PC-9 (cell line): ENCODE measurements around the gene VIP. TPM values are rescaled to one million over a fixed set of nuclear protein-coding genes. Genes with fewer than 3 reads are reported as not detected.

Experiments used
- BruUV-seq: library from RNA; stranded (reverse); fragments of 400-500 nt; replicated peaks from 2 replicates; lab custom pipeline; 2021; lab: Mats Ljungman, UMichigan
- CTCF ChIA-PET: fragments of 300-600 bp; sonication (Branson Sonifier 250); formaldehyde crosslinking; loops from one replicate; lab custom pipeline; 2022; ENCODE audit warnings: antibody characterized with exemption; lab: Charles Lee
- POLR2A ChIA-PET: fragments of 300-600 bp; sonication (Branson Sonifier 250); formaldehyde crosslinking; loops from one replicate; lab custom pipeline; 2022; ENCODE audit warnings: antibody characterized with exemption; ENCODE audit not compliant: unreplicated experiment; lab: Charles Lee
- DNase-seq, 2 experiments: peaks; one replicate each; pipeline versions ENCODE4 v3.0.0 to v3.0.0-alpha.2; 2015 to 2022; ENCODE audit warnings: mixed read lengths in 1 of 2
- H2AFZ ChIP-seq: fragments of 200-600 bp; sonication (generic); 2 replicates; pipeline ENCODE4 v1.8.1; 2017; ENCODE audit warnings: antibody characterized with exemption
- H3F3A ChIP-seq: fragments of 200-600 bp; sonication (generic); 2 replicates; pipeline ENCODE4 v1.8.1; 2017; ENCODE audit warnings: antibody characterized with exemption, mild to moderate bottlenecking, low read depth; ENCODE audit not compliant: insufficient read depth
- H3K27ac ChIP-seq: fragments of 200-600 bp; sonication (generic); 2 replicates; pipeline ENCODE4 v1.6.1; 2016; ENCODE audit warnings: mixed run types
- H3K27me3 ChIP-seq: fragments of 200-600 bp; sonication (generic); 2 replicates; pipeline ENCODE4 v1.6.1; 2016; ENCODE audit warnings: low read depth, mixed run types; ENCODE audit not compliant: insufficient read depth
- H3K36me3 ChIP-seq: fragments of 200-600 bp; sonication (generic); 2 replicates; pipeline ENCODE4 v1.6.1; 2016; ENCODE audit warnings: low read depth, mixed run types
- H3K4me1 ChIP-seq: fragments of 200-600 bp; sonication (generic); replicated peaks from 2 replicates; pipeline ENCODE4 v1.6.1; 2016; ENCODE audit warnings: mixed run types; ENCODE audit not compliant: insufficient read depth
- H3K4me2 ChIP-seq: fragments of 200-600 bp; sonication (generic); 2 replicates; pipeline ENCODE4 v1.6.1; 2017; ENCODE audit warnings: mixed run types
- H3K4me3 ChIP-seq: fragments of 200-600 bp; sonication (generic); 2 replicates; pipeline ENCODE4 v1.6.1; 2016; ENCODE audit warnings: mixed run types
- H3K79me2 ChIP-seq: fragments of 200-600 bp; sonication (generic); 2 replicates; pipeline ENCODE4 v1.6.1; 2017; ENCODE audit warnings: low read depth, mixed run types
- H3K9me2 ChIP-seq: fragments of 200-600 bp; sonication (generic); 2 replicates; pipeline ENCODE4 v1.8.1; 2017; ENCODE audit warnings: mild to moderate bottlenecking; ENCODE audit not compliant: insufficient read depth
- H3K9me3 ChIP-seq: fragments of 200-600 bp; sonication (generic); 2 replicates; pipeline ENCODE4 v1.8.1; 2016; ENCODE audit warnings: low read depth; ENCODE audit not compliant: insufficient read depth
- H4K20me1 ChIP-seq: fragments of 200-600 bp; sonication (generic); 2 replicates; pipeline ENCODE4 v1.8.1; 2017; ENCODE audit not compliant: insufficient read depth
- EZH2 ChIP-seq: fragments of 200-600 bp; sonication (generic); IDR thresholded peaks from 2 replicates; pipeline ENCODE4 v1.8.0; 2017; ENCODE audit warnings: antibody characterized with exemption, low read depth
- intact Hi-C: fragments of 100-400 bp; cut with micrococcal nuclease; formaldehyde crosslinking; loops from one replicate; pipeline ENCODE4 v1.10.0; 2022; ENCODE audit not compliant: unreplicated experiment
- total RNA-seq: library from RNA; stranded (reverse); gene quantifications from 2 replicates; pipeline ENCODE4 v1.2.3, GENCODE V29; 2021
- TF ChIP-seq, protein P1 (sequence below): fragments of 200-600 bp; sonication (generic); conservative IDR thresholded peaks from 2 replicates; pipeline ENCODE4 v1.6.1; 2017; ENCODE audit warnings: mixed run types, antibody characterized with exemption, mild to moderate bottlenecking, moderate library complexity

VIP gene
- total RNA-seq, 1 experiment from 2014 or later = not detected

DNA sequence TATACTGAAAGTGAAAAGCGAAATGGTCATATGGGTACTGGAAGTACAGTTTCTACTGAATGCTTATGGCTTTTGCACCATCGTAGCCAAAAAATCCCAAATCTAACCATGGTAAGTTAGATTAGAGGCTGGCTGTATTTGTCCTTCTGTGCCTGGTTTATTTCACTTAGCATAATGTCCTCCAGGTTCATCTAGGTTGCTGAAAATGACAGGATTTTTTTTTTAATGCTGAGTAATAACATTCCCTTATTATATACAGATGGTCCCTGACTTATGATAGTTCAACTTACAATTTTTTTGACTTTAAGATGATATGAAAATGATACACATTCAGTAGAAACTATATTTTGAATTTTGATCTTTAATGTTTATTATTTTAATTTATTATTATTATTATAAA lies 45.3 kb upstream of the VIP start:
- Histone ChIP-seq H3K4me1 (no peaks in the 10 kb centered on the region), H3K36me3 (no peaks in the 10 kb centered on the region), H3K9me2 (no peaks in the 10 kb centered on the region), H3F3A (no peaks in the 10 kb centered on the region), H4K20me1 (no peaks in the 10 kb centered on the region), H3K79me2 (no peaks in the 10 kb centered on the region), H3K4me2 (no peak overlapping the region), H3K27ac (no peak overlapping the region), H3K4me3 (no peak overlapping the region), H3K9me3 (no peaks in the 10 kb centered on the region), H3K27me3 (no peaks in the 10 kb centered on the region), H2AFZ (0 out of 2 replicates have a peak overlapping the region, but pooled peaks have one; percentile 32)
- CTCF ChIA-PET = no interaction called here
- no TSS peak for BruUV-seq
- no peak for DNase-seq
- POLR2A ChIA-PET = no interaction called here
- intact Hi-C loops = no loop called here
- no peak for TF ChIP-seq EZH2

DNA sequence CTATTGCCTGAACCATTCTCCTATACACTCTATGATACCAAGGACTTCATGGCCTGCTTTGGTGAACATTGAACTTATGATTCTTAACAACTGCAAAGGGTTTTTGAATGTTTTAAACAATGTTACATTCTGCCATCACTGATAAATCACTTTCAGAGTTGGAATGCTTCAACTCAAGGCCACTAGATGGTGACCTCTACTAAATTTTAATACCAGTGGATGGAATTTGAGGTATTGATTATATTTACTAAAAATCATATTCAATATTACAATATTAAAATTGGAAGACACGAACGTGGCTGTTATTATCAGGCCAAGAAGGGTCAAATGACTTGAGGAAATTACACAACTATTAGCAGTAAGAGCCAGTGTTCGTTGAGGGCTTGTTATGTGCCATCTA lies 34.3 kb upstream of the VIP start:
- no peak overlapping the region for H3K4me2 ChIP-seq
- no TSS peak for BruUV-seq
- no peak overlapping the region for H2AFZ ChIP-seq
- H4K20me1 ChIP-seq = no peaks in the 10 kb centered on the region
- H3K36me3 ChIP-seq = no peaks in the 10 kb centered on the region
- POLR2A ChIA-PET = no interaction called here
- H3K9me2 ChIP-seq = no peaks in the 10 kb centered on the region
- no peaks in the 10 kb centered on the region for H3K27me3 ChIP-seq
- no peaks in the 10 kb centered on the region for H3K79me2 ChIP-seq
- no peaks in the 10 kb centered on the region for H3K4me1 ChIP-seq
- intact Hi-C loops = no loop called here
- no peaks in the 10 kb centered on the region for H3F3A ChIP-seq
- H3K9me3 ChIP-seq = no peaks in the 10 kb centered on the region
- TF ChIP-seq, protein P1, sequence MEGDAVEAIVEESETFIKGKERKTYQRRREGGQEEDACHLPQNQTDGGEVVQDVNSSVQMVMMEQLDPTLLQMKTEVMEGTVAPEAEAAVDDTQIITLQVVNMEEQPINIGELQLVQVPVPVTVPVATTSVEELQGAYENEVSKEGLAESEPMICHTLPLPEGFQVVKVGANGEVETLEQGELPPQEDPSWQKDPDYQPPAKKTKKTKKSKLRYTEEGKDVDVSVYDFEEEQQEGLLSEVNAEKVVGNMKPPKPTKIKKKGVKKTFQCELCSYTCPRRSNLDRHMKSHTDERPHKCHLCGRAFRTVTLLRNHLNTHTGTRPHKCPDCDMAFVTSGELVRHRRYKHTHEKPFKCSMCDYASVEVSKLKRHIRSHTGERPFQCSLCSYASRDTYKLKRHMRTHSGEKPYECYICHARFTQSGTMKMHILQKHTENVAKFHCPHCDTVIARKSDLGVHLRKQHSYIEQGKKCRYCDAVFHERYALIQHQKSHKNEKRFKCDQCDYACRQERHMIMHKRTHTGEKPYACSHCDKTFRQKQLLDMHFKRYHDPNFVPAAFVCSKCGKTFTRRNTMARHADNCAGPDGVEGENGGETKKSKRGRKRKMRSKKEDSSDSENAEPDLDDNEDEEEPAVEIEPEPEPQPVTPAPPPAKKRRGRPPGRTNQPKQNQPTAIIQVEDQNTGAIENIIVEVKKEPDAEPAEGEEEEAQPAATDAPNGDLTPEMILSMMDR = peak; percentile 41; the same call in 1 of the 2 replicates
- no peak for TF ChIP-seq EZH2
- no peak overlapping the region for H3K4me3 ChIP-seq
- CTCF ChIA-PET = no interaction called here
- no peak for DNase-seq
- no peak overlapping the region for H3K27ac ChIP-seq

DNA sequence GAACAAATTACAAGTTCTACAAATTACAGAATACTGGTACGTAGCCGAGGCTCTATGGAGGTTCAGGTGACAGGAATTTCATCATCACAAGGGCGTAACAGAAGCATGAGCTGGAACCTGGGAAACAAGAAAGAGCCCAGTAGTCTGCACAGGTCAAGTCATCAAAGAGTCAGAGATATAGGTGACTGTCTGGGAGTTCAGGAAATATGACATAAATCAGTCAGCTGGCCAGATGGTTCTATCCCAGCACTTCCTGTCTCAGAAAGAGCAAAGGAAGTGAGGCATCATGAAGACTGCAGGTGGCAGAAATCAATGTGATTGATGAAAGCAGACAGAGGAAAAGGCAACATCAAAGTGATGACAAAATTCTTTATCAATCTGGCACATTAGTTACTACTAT lies 29.6 kb upstream of the VIP start:
- H2AFZ ChIP-seq = no peak overlapping the region
- no peaks in the 10 kb centered on the region; the same call in 1 of the 2 replicates for H3K9me2 ChIP-seq
- no peaks in the 10 kb centered on the region for H3K36me3 ChIP-seq
- H3K9me3 ChIP-seq = no peaks in the 10 kb centered on the region
- DNase-seq = no peak
- H4K20me1 ChIP-seq = no peaks in the 10 kb centered on the region
- intact Hi-C loops = no loop called here
- no peaks in the 10 kb centered on the region for H3K4me1 ChIP-seq
- no peaks in the 10 kb centered on the region for H3K79me2 ChIP-seq
- no peak overlapping the region for H3K27ac ChIP-seq
- POLR2A ChIA-PET = no interaction called here
- no peak overlapping the region for H3K4me3 ChIP-seq
- no TSS peak for BruUV-seq
- no peak overlapping the region for H3K4me2 ChIP-seq
- no peaks in the 10 kb centered on the region for H3F3A ChIP-seq
- no peaks in the 10 kb centered on the region for H3K27me3 ChIP-seq
- TF ChIP-seq EZH2 = no peak
- TF ChIP-seq, protein P1 = no peak
- CTCF ChIA-PET = no interaction called here

DNA sequence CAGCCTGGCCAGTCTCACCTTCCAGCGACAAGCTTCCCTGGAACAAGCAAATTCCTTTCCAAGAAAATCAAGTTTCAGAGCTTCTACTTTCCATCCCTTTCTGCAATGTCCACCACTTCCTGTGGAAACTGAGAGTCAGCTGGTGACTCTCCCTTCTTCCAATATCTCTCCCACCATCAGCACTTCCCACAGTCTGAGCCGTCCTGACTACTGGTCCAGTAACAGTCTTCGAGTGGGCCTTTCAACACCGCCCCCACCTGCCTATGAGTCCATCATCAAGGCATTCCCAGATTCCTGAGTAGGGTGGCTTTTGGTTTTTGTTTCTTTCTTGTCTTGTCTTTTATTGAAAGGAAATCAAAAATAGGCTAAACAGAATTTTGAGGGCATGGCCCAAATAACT lies 28.6 kb upstream of the VIP start:
- Histone ChIP-seq H3K9me2 (no peaks in the 10 kb centered on the region; the same call in 1 of the 2 replicates), H3K27me3 (no peaks in the 10 kb centered on the region), H2AFZ (no peak overlapping the region), H3K79me2 (no peaks in the 10 kb centered on the region), H4K20me1 (no peaks in the 10 kb centered on the region), H3K4me3 (no peak overlapping the region), H3K36me3 (no peaks in the 10 kb centered on the region), H3K4me2 (no peak overlapping the region), H3F3A (no peaks in the 10 kb centered on the region), H3K27ac (no peak overlapping the region), H3K4me1 (no peaks in the 10 kb centered on the region), H3K9me3 (no peaks in the 10 kb centered on the region)
- TF ChIP-seq, protein P1 = no peak
- no peak for TF ChIP-seq EZH2
- intact Hi-C loops = no loop called here
- ChIA-PET POLR2A (no interaction called here), CTCF (no interaction called here)
- BruUV-seq = no TSS peak
- no peak for DNase-seq
